Activated T-cell treated with anti-CD3 and anti-CD28 coated beads, Interleukin-2, amount 50 U/mL, for 72 hours (primary cell): ENCODE data around the gene EDN2. TPM values are rescaled to one million over a fixed set of nuclear protein-coding genes. Genes with fewer than 3 reads are reported as not detected.
A peak's percentile ranks its signal among the peaks of the same experiment; 100 is the strongest.

Experiments used
- ATAC-seq, 2 donors: fragments of 150-1000 bp; cut with Tn5 transposase; replicated peaks in 1 of 2; 2 replicates each; pipeline ENCODE4 v1.10.0; 2021; ENCODE audit warnings: moderate library complexity in 2 of 2, mild to moderate bottlenecking in 1 of 2
- DNase-seq, 2 donors: peaks; one replicate each; pipeline ENCODE4 v3.0.0; 2021 to 2022; ENCODE audit warnings: mixed read lengths in 1 of 2
- H3K27ac Mint-ChIP-seq: one replicate; pipeline ENCODE4 v1.8.0; 2022; ENCODE audit warnings: mild to moderate bottlenecking, moderate library complexity, mixed read lengths
- H3K27me3 Mint-ChIP-seq: one replicate; pipeline ENCODE4 v1.8.0; 2022; ENCODE audit warnings: low read depth, mixed read lengths
- H3K36me3 Mint-ChIP-seq, 2 donors: one replicate each; pipeline ENCODE4 v1.8.0; 2022; ENCODE audit warnings: mixed read lengths in 2 of 2, mild to moderate bottlenecking in 1 of 2; ENCODE audit not compliant: insufficient read depth in 2 of 2
- H3K4me1 Mint-ChIP-seq: one replicate; pipeline ENCODE4 v1.8.0; 2022; ENCODE audit warnings: low read depth, mixed read lengths
- H3K4me3 Mint-ChIP-seq, 2 donors: one replicate each; pipeline ENCODE4 v1.8.0; 2022; ENCODE audit warnings: mild to moderate bottlenecking in 2 of 2, mixed read lengths in 2 of 2, moderate library complexity in 2 of 2
- H3K9me3 Mint-ChIP-seq, 2 donors: one replicate each; pipeline ENCODE4 v1.8.0; 2022; ENCODE audit warnings: mixed read lengths in 2 of 2
- total RNA-seq, 2 donors: library from RNA; stranded (reverse); gene quantifications; one replicate each; pipeline ENCODE4 v1.2.3, GENCODE V29; 2022

Gene EDN2
- total RNA-seq, 2 donors from 2014 or later, result not detected

DNA sequence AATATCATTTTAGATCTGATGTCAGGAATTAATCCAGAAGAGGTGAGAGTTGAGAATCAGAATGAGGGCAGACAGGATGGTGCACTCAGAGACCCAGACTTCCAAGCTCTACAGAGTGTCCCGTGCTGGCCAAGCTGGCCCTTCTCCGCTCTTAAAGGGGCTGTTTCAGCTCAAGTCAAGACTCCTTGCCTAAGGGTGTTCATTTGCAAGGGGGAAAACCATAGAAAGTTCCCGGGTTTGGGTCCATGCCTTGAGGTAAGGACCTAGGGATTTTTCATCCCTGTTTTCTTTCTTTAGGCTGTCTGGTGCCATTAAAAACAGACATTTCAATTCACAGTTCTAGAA lies 47.5 kb downstream of the EDN2 start:
- Mint-ChIP-seq H3K4me1 (peaks cover 5% of the 10 kb centered on the region), H3K36me3 (no peaks in the 10 kb centered on the region), H3K4me3 (no peak overlapping the region), H3K27ac (no peak overlapping the region), H3K9me3 (no peaks in the 10 kb centered on the region), H3K27me3 (peaks cover 32% of the 10 kb centered on the region)
- ATAC-seq (no peak), DNase-seq (no peak)

DNA sequence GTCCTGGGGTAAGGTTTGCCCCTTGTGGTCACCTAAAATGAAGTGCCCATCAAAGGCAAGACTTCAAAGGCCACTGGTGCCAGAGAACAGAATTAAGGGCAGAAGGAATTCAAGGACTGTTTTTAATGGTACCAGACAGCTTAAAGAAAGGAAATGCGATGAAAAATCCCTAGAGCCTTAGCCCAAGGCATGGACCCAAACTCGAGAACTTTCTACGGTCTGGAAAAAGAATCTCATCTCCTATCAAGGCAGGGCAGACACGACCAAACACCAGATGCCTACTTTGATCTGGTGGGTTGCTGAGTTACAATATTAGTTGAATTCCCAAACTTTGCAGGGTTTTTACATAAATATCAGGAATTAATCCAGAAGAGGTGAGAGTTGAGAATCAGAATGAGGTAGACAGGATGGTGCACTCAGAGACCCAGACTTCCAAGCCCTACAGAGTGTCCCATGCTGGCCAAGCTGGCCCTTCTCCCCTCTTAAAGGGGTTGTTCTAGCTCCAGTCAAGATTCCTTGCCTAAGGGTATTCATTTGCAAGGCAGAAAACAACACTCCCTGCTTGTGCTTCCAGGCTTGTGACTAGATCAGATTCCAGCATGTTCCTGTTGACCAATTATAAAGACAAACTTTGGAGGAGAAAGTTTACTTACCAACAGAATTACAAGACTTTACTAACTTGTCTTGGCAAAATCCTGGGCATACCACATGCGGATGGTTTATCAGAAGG lies 48.0 kb downstream of the EDN2 start:
- peaks cover 32% of the 10 kb centered on the region for H3K27me3 Mint-ChIP-seq
- ATAC-seq (no peak), DNase-seq (no peak)
- no peak overlapping the region for H3K27ac Mint-ChIP-seq
- H3K9me3 Mint-ChIP-seq, result no peaks in the 10 kb centered on the region
- no peak overlapping the region for H3K4me3 Mint-ChIP-seq
- no peaks in the 10 kb centered on the region for H3K36me3 Mint-ChIP-seq
- peaks cover 5% of the 10 kb centered on the region for H3K4me1 Mint-ChIP-seq

DNA sequence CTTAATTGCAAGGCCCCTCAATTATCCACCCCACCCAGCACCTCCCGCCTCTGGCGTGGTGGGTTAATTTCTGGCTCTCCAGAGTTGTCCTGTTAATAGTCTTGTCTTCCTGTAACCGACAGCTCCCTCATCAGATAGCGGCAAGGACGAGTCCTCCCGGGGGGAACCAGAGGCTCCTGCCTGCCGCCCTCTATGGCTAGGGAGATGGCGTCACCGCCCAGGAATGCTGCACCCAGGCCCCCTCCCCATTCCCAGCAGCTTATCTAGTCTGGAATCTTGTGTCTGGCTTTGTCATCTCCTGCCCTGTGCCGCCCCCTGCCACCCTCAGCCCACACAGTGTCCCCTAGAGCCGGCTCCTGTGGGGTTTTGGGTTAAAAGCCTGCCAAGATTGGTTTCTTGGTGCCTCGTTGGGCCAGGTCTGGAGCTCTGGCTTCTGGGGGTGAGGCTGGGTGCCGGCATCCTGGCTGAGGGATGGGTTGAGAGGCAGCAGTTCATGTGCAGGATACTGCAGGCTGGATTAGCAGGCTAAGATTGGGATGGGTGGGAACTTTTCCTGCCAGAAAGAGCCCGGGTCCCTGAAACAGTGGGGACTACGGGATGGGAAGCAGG lies 48.8 kb downstream of the EDN2 start:
- Mint-ChIP-seq H3K27me3 (peaks cover 32% of the 10 kb centered on the region), H3K4me3 (no peak overlapping the region), H3K27ac (no peak overlapping the region), H3K9me3 (no peaks in the 10 kb centered on the region), H3K36me3 (no peaks in the 10 kb centered on the region), H3K4me1 (peaks cover 5% of the 10 kb centered on the region)
- no peak for ATAC-seq
- no peak for DNase-seq

DNA sequence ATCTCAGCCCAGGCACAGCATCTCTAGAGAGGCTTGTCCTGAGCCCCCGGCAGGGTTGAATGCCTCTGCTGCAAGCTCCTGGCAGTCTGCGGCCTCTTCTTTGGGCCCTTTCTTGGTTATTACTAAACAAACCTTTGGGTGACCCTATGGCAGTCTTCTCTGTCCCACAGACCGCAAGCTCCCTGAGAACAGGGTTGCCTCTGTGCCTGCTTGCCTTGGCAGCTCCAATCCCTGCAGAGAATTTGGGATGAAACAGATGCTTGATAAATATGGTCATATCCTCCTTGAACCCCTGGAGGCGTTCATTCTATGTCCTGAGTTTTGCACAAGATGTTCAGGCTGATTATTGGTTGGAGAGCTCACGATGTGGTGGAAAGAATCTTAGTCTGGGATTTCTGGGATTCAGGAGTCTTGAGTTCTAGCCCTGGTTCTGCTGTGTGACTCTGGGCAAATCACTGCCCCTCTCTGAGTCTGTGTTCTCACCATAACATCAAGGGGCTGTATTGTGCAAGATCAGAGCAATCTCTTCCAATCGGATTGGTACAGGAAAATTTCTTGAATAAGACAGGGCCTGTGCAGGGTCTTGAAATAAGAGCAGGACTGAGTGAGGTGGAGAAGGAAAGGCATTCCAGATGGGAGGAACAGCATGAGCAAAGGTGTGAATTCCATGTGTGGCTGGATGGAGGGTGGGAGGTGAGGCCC lies 49.6 kb downstream of the EDN2 start:
- no peak for ATAC-seq
- H3K4me1 Mint-ChIP-seq, result peaks cover 5% of the 10 kb centered on the region
- peaks cover 32% of the 10 kb centered on the region for H3K27me3 Mint-ChIP-seq
- H3K9me3 Mint-ChIP-seq, result no peaks in the 10 kb centered on the region
- no peaks in the 10 kb centered on the region for H3K36me3 Mint-ChIP-seq
- DNase-seq, result no peak
- H3K27ac Mint-ChIP-seq, result no peak overlapping the region
- no peak overlapping the region for H3K4me3 Mint-ChIP-seq

DNA sequence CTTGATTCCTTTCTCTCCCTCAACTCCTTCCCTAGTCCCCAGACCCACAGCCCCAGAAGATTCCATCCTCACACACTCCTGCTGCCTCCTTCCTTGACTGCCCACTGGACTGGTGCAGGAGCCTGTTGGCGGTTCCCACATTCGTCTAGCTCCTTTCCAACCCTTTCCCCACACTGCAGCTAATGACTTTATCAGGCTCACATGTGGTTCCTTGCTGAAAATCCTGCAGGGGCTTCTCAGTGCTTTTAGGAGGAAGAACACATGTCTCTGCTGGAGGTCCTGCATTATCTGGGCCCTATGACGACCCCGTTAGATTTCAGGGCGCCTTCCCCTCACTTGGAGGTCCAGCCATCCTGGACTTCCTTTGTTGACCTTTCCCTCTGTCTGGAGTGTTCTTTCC lies 50.2 kb downstream of the EDN2 start:
- Mint-ChIP-seq H3K27ac (no peak overlapping the region), H3K4me3 (no peak overlapping the region), H3K36me3 (no peaks in the 10 kb centered on the region), H3K4me1 (peaks cover 5% of the 10 kb centered on the region), H3K27me3 (peaks cover 32% of the 10 kb centered on the region), H3K9me3 (no peaks in the 10 kb centered on the region)
- no peak for ATAC-seq
- no peak for DNase-seq

DNA sequence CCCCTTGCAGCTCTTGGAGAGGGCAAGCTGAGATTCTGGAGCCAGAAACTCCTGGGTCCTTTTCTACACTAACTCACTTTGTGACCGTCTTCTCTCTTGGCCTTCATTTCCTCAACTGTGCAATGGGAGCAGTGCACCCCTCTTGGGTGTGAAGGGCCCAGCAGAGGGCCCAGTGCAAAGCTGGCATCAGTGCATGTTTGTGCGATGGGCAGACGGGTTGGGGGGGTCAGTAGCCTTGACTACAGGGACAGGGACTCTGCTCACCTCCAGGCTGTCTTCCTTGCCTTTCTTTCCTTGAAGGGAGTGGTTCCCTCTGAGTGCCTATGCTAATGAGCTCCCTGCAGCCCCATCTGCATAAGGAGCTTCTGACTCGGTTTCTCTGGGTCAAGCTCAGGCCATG lies 51.0 kb downstream of the EDN2 start:
- Mint-ChIP-seq H3K4me3 (no peak overlapping the region), H3K36me3 (no peaks in the 10 kb centered on the region)

DNA sequence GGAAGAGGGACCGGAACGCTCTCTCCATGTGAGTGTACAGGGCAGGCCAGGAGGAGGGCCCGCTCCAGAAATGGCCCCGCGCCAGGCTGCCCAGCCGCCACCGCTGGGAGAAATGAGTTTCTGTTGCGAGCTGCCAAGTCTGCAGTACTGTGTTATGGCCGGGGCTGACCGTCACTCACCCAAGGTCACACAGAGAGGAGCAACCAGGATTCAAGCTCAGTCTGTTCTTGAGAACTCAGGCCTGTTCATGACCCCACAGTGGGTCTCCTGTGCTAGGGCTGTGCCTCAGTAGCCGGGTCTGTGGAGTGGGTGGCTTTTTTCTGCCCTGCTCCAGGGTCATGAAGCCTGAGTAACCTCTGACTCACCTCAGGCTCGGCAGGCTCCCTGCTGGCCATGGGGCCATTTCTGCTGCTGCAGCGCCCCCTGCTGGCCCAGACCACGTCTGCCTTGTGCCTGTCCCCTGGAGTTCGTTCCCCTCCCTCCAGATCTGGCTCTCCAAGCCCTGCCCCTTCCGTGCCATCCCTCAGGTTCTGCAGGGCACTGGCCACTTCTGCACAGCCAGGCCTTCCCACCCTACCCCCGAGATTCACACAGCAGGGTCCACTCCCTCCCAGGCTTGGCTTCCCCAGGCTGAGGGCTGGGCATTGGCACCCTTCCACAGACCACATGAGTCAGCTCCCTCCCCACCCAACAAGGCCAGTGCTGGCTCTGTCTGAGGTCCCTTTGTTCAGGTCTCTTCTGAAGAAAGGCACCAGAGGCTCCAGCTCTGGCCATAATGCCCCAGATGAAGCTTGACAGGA lies 51.8 kb downstream of the EDN2 start:
- peaks cover 48% of the 10 kb centered on the region for H3K27me3 Mint-ChIP-seq
- no peaks in the 10 kb centered on the region for H3K36me3 Mint-ChIP-seq
- ATAC-seq, result peak; percentile 96
- peaks cover 5% of the 10 kb centered on the region for H3K4me1 Mint-ChIP-seq
- peak; percentile 83 to 88 for DNase-seq
- no peak overlapping the region for H3K27ac Mint-ChIP-seq
- no peaks in the 10 kb centered on the region for H3K9me3 Mint-ChIP-seq
- no peak overlapping the region for H3K4me3 Mint-ChIP-seq

More for the DNA sequence above, 51.0 kb downstream of the EDN2 start:
- ATAC-seq (no peak), DNase-seq (no peak)
- no peak overlapping the region for H3K27ac Mint-ChIP-seq
- H3K27me3 Mint-ChIP-seq, result peaks cover 40% of the 10 kb centered on the region
- H3K4me1 Mint-ChIP-seq, result peaks cover 5% of the 10 kb centered on the region
- H3K9me3 Mint-ChIP-seq, result no peaks in the 10 kb centered on the region

DNA sequence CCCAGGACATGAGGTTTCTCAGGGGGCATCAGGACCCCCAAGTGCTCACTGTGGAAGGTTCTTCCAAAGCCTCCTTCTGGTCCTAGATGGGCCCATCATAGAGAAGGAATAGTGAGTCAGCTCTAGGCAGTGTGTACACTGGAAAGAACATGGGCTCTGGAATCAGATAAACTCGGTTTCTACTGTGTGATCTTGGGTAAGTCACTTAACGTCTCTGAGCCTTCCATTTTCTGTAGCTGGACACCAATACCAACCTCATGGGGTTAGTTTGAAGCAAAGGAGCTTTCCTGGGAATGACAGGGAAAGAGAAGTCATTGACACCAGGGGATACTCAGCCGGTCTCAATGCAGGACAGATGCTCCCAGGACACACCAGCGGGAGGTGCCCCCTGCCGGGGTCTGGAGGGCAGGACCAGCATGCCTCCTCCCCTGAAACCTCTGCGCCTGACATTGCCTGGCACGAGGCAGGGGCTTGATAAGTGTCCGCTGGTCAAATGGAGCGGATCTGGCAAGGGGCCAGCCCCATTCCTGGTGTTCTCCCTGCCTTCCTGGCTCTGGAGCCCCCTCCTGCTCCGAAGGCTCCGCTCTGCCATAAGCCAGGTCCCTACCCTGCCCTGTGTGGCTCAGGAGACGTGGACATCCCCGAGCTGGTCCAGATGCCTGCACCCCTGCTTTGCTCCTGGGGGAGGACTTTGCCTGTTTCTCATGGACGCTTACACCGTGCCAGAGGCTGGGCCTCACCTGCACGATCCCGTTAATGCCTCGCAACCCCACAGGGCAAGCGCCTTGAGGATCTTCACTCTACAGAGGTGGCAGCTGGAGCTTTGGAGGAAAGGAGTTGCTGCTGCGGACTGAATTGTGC lies 52.8 kb downstream of the EDN2 start:
- DNase-seq, result no peak

DNA sequence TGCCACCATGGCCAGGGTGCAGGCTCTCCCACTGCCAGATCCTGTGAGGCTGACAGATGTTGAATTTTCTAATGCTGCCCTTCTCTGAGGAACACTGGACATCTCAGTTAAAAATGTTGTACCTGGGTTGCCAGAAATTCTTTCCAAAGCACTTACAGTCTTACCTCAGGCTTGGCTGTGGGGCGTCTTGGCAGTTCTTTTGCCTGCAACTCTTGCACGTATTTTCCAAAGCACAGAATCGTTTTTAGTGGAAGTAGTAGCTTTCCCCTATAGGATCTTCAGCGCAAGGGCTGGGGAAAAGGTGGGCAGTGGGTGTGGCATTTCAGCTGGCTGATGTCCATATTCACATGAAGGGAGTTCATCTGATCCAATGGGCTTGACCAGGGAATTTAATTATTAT lies 53.9 kb downstream of the EDN2 start:
- ATAC-seq (no peak), DNase-seq (no peak)
- Mint-ChIP-seq H3K36me3 (no peaks in the 10 kb centered on the region), H3K9me3 (no peaks in the 10 kb centered on the region), H3K4me3 (no peak overlapping the region), H3K4me1 (peaks cover 5% of the 10 kb centered on the region), H3K27me3 (peaks cover 43% of the 10 kb centered on the region), H3K27ac (no peak overlapping the region)

More for the DNA sequence above, 52.8 kb downstream of the EDN2 start:
- Mint-ChIP-seq H3K9me3 (no peaks in the 10 kb centered on the region), H3K27ac (no peak overlapping the region), H3K4me1 (peaks cover 5% of the 10 kb centered on the region), H3K4me3 (no peak overlapping the region), H3K36me3 (no peaks in the 10 kb centered on the region), H3K27me3 (peaks cover 48% of the 10 kb centered on the region)
- no peak for ATAC-seq

DNA sequence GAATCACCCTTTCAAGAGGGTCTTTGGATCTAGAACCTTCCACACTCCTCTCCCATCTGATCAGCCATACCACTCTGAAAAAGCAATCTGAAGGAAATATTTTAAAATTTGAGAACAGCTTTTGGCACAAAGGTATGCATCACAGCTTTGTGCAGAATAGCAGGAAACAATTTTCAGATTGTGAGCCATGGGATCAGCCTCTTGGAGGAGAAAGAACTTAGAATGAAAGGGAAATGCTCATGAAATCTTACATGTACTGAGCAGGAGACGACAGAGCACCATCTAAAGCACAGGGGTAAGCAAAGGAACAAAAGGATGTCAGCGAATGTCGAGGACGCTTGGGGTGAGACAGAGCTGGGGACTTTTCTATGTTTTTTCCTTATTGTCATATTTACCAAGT lies 54.4 kb downstream of the EDN2 start:
- H3K27ac Mint-ChIP-seq, result no peak overlapping the region
- ATAC-seq, result no peak
- no peaks in the 10 kb centered on the region for H3K36me3 Mint-ChIP-seq
- no peak for DNase-seq
- no peak overlapping the region for H3K4me3 Mint-ChIP-seq
- H3K4me1 Mint-ChIP-seq, result peaks cover 5% of the 10 kb centered on the region
- no peaks in the 10 kb centered on the region for H3K9me3 Mint-ChIP-seq
- peaks cover 40% of the 10 kb centered on the region for H3K27me3 Mint-ChIP-seq

DNA sequence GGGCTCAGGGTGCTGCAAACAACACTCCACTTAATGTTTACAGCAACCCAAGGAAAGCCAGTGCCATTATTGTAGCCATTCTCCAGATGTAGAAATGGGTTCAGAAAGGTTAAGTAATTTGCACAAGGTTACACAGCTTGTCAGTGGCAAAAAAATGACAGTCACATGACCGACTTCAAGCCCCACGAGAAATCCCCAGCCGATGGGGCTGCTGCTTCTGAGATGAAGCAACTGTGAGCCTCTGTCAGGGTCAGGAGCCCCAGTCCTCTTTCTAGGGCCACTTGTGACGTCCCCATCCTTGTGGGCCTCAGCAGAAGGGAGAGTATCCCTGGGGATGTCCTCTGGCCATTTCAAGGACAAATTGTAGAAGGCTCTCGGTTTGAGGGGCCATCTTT lies 54.8 kb downstream of the EDN2 start:
- Mint-ChIP-seq H3K9me3 (no peaks in the 10 kb centered on the region), H3K27ac (no peak overlapping the region)
- no peak for ATAC-seq

More for the DNA sequence above, 54.8 kb downstream of the EDN2 start:
- Mint-ChIP-seq H3K4me1 (peaks cover 5% of the 10 kb centered on the region), H3K27me3 (peaks cover 35% of the 10 kb centered on the region), H3K36me3 (no peaks in the 10 kb centered on the region), H3K4me3 (no peak overlapping the region)
- DNase-seq, result no peak
